SK-N-SH treated with all-trans-retinoic acid at 6 μM for 48 hours (cell line): ENCODE measurements around the gene COL21A1.

Experiments
- ARNTL ChIP-seq: fragments of 450-650 bp; formaldehyde crosslinking; IDR thresholded peaks from 2 replicates; pipeline ENCODE4 v1.5.0; 2020; ENCODE audit warnings: low read depth, mild to moderate bottlenecking, moderate library complexity, borderline replicate concordance
- CSDC2 ChIP-seq: fragments of 250-450 bp; sonication (Bioruptor Pico); IDR thresholded peaks from 2 replicates; pipeline ENCODE4 v1.5.0; 2020; ENCODE audit warnings: mild to moderate bottlenecking, moderate library complexity
- CSRNP3 ChIP-seq: fragments of 250-450 bp; sonication (Bioruptor Pico); IDR thresholded peaks from 2 replicates; pipeline ENCODE4 v1.5.1; 2021; ENCODE audit warnings: mild to moderate bottlenecking, moderate library complexity
- ESRRG ChIP-seq: fragments of 250-450 bp; sonication (Bioruptor Pico); IDR thresholded peaks from 2 replicates; pipeline ENCODE4 v1.6.1; 2021; ENCODE audit warnings: mild to moderate bottlenecking
- GLIS3 ChIP-seq: fragments of 250-450 bp; sonication (Bioruptor Pico); IDR thresholded peaks from 2 replicates; pipeline ENCODE4 v1.5.0; 2020; ENCODE audit warnings: mild to moderate bottlenecking, moderate library complexity
- OSR1 ChIP-seq: fragments of 250-450 bp; sonication (Bioruptor Pico); IDR thresholded peaks from 2 replicates; pipeline ENCODE4 v1.8.0; 2022; ENCODE audit warnings: moderate library complexity, mild to moderate bottlenecking, inconsistent platforms
- PATZ1 ChIP-seq: fragments of 250-450 bp; sonication (Bioruptor Pico); IDR thresholded peaks from 2 replicates; pipeline ENCODE4 v1.8.0; 2020; ENCODE audit warnings: mild to moderate bottlenecking, moderate library complexity, borderline replicate concordance
- PPARA ChIP-seq: fragments of 250-450 bp; sonication (Bioruptor Pico); IDR thresholded peaks from 2 replicates; pipeline ENCODE4 v1.5.0; 2020; ENCODE audit warnings: mild to moderate bottlenecking, borderline replicate concordance
- RARB ChIP-seq: fragments of 250-450 bp; sonication (Bioruptor Pico); IDR thresholded peaks from 2 replicates; pipeline ENCODE4 v1.8.0; 2021; ENCODE audit warnings: mild to moderate bottlenecking, moderate library complexity
- TCF4 ChIP-seq: fragments of 250-450 bp; sonication (Bioruptor Pico); IDR thresholded peaks from 2 replicates; pipeline ENCODE4 v1.8.0; 2021; ENCODE audit warnings: mild to moderate bottlenecking, moderate library complexity, borderline replicate concordance
- TOX ChIP-seq: fragments of 250-450 bp; sonication (Bioruptor Pico); IDR thresholded peaks from 2 replicates; pipeline ENCODE4 v1.8.0; 2021; ENCODE audit warnings: mild to moderate bottlenecking, moderate library complexity, borderline replicate concordance
- ZNF565 ChIP-seq: fragments of 450-650 bp; formaldehyde crosslinking; conservative IDR thresholded peaks from 2 replicates; pipeline ENCODE4 v1.5.0; 2020; ENCODE audit warnings: low read depth, mild to moderate bottlenecking, moderate library complexity
- ZNF70 ChIP-seq: fragments of 450-650 bp; formaldehyde crosslinking; IDR thresholded peaks from 2 replicates; pipeline ENCODE4 v1.5.0; 2020; ENCODE audit warnings: mild to moderate bottlenecking, moderate library complexity
- ZNF8 ChIP-seq: fragments of 450-650 bp; formaldehyde crosslinking; IDR thresholded peaks from 2 replicates; pipeline ENCODE4 v1.5.0; 2020; ENCODE audit warnings: mild to moderate bottlenecking, moderate library complexity

- TF ChIP-seq PATZ1 (CRISPR knock-in tag) (no peak), TOX (CRISPR knock-in tag) (no peak), ESRRG (CRISPR knock-in tag) (no peak), ARNTL (no peak), TCF4 (CRISPR knock-in tag) (no peak), GLIS3 (CRISPR knock-in tag) (no peak), CSDC2 (no peak), ZNF8 (CRISPR knock-in tag) (no peak), RARB (CRISPR knock-in tag) (no peak), ZNF70 (CRISPR knock-in tag) (no peak), CSRNP3 (CRISPR knock-in tag) (no peak), ZNF565 (CRISPR knock-in tag) (no peak), OSR1 (CRISPR knock-in tag) (no peak), PPARA (CRISPR knock-in tag) (no peak)
Observed at GRCh38 chr6:56246881-56247653, at the start of gene COL21A1.
